BLaER1 (cell line): ENCODE measurements around the gene NOL12.
A peak's percentile ranks its signal among the peaks of the same experiment; 100 is the strongest.

Source experiments
- H3K27ac ChIP-seq: shearing (Covaris generic); formaldehyde crosslinking; 2 replicates; pipeline ENCODE4 v1.8.1; 2022
- H3K27me3 ChIP-seq: shearing (Covaris generic); formaldehyde crosslinking; 2 replicates; pipeline ENCODE4 v1.8.1; 2022
- H3K36me3 ChIP-seq: shearing (Covaris generic); formaldehyde crosslinking; 2 replicates; pipeline ENCODE4 v1.8.1; 2022
- H3K4me1 ChIP-seq: shearing (Covaris generic); formaldehyde crosslinking; 2 replicates; pipeline ENCODE4 v1.8.1; 2022
- H3K4me2 ChIP-seq: shearing (Covaris generic); formaldehyde crosslinking; 2 replicates; pipeline ENCODE4 v1.8.1; 2022
- H3K4me3 ChIP-seq: shearing (Covaris generic); formaldehyde crosslinking; 2 replicates; pipeline ENCODE4 v1.8.1; 2022
- H3K9ac ChIP-seq: shearing (Covaris generic); formaldehyde crosslinking; 2 replicates; pipeline ENCODE4 v1.8.1; 2022
- H3K9me3 ChIP-seq: shearing (Covaris generic); formaldehyde crosslinking; 2 replicates; pipeline ENCODE4 v1.8.1; 2022
- H4K20me1 ChIP-seq: shearing (Covaris generic); formaldehyde crosslinking; 2 replicates; pipeline ENCODE4 v1.8.1; 2022
- Cebpa-rat ChIP-seq: shearing (Covaris generic); IDR thresholded peaks from 2 replicates; pipeline ENCODE4 v1.8.1; 2022

Gene NOL12

GRCh38 chr22:37669586-37669985 lies 16.6 kb upstream of the NOL12 start:
- H3K9ac ChIP-seq, result no peak overlapping the region
- H3K36me3 ChIP-seq, result peaks cover 47% of the 10 kb centered on the region
- peaks cover 44% of the 10 kb centered on the region for H3K4me1 ChIP-seq
- H4K20me1 ChIP-seq, result peaks cover 40% of the 10 kb centered on the region
- TF ChIP-seq Cebpa-rat, result no peak
- no peak overlapping the region for H3K27ac ChIP-seq
- H3K9me3 ChIP-seq, result no peaks in the 10 kb centered on the region
- H3K4me2 ChIP-seq, result no peak overlapping the region
- H3K27me3 ChIP-seq, result no peaks in the 10 kb centered on the region
- no peak overlapping the region for H3K4me3 ChIP-seq

- Histone ChIP-seq H3K9ac (0 out of 2 replicates have a peak overlapping the region, but pooled peaks have one; percentile 15), H3K9me3 (no peaks in the 10 kb centered on the region), H4K20me1 (peaks cover 12% of the 10 kb centered on the region; the same call in 1 of the 2 replicates), H3K4me3 (no peak overlapping the region), H3K4me1 (peaks cover 68% of the 10 kb centered on the region), H3K27ac (peak overlapping the region; percentile 65), H3K27me3 (no peaks in the 10 kb centered on the region), H3K36me3 (peaks cover 19% of the 10 kb centered on the region), H3K4me2 (peak overlapping the region; percentile 78)
- no peak for TF ChIP-seq Cebpa-rat
Measured at GRCh38 chr22:37672206-37672919, 13.8 kb upstream of the NOL12 start.

GRCh38 chr22:37672920-37673455 lies 13.2 kb upstream of the NOL12 start:
- no peak overlapping the region for H3K4me3 ChIP-seq
- H3K4me1 ChIP-seq, result peaks cover 74% of the 10 kb centered on the region
- 0 out of 2 replicates have a peak, but pooled peaks cover 6% of the 10 kb centered on the region for H4K20me1 ChIP-seq
- H3K9ac ChIP-seq, result 0 out of 2 replicates have a peak overlapping the region, but pooled peaks have one; percentile 15
- H3K36me3 ChIP-seq, result peaks cover 13% of the 10 kb centered on the region
- H3K27me3 ChIP-seq, result no peaks in the 10 kb centered on the region
- no peaks in the 10 kb centered on the region for H3K9me3 ChIP-seq
- peak overlapping the region; percentile 78 for H3K4me2 ChIP-seq
- peak overlapping the region; percentile 65 for H3K27ac ChIP-seq
- TF ChIP-seq Cebpa-rat, result no peak

- Histone ChIP-seq H3K27ac (peak overlapping the region; percentile 79), H3K36me3 (0 out of 2 replicates have a peak, but pooled peaks cover 3% of the 10 kb centered on the region), H3K9me3 (no peaks in the 10 kb centered on the region), H3K27me3 (no peaks in the 10 kb centered on the region), H3K4me3 (no peak overlapping the region), H3K9ac (0 out of 2 replicates have a peak overlapping the region, but pooled peaks have one; percentile 65), H3K4me2 (peak overlapping the region; percentile 86), H4K20me1 (no peaks in the 10 kb centered on the region), H3K4me1 (peaks cover 79% of the 10 kb centered on the region)
- TF ChIP-seq Cebpa-rat, result no peak
Measured at GRCh38 chr22:37674248-37674647, 11.9 kb upstream of the NOL12 start.

- Histone ChIP-seq H3K9ac (peak within 1 kb of the TSS; percentile 68), H3K36me3 (0 out of 2 replicates have a peak, but pooled peaks cover 3% of the 10 kb centered on the region), H3K4me3 (peak within 1 kb of the TSS; percentile 66), H3K27me3 (no peaks in the 10 kb centered on the region), H3K27ac (peak within 1 kb of the TSS; percentile 81), H3K9me3 (no peaks in the 10 kb centered on the region), H3K4me2 (peak within 1 kb of the TSS; percentile 86), H3K4me1 (peaks cover 73% of the 10 kb centered on the region), H4K20me1 (no peaks in the 10 kb centered on the region)
- no peak for TF ChIP-seq Cebpa-rat
Measured at GRCh38 chr22:37674951-37675929, 10.9 kb upstream of the NOL12 start, which contains the start of gene LGALS1. TSS of gene LGALS1 (plus strand) at chr22:37675636. CDS start at chr22:37675703, 67 bp downstream.

GRCh38 chr22:37675930-37676735 lies 10.0 kb upstream of the NOL12 start:
- no peaks in the 10 kb centered on the region for H3K36me3 ChIP-seq
- peak overlapping the region; percentile 66 for H3K4me3 ChIP-seq
- H3K4me1 ChIP-seq, result peaks cover 75% of the 10 kb centered on the region
- peak overlapping the region; percentile 86 for H3K4me2 ChIP-seq
- H4K20me1 ChIP-seq, result no peaks in the 10 kb centered on the region
- no peaks in the 10 kb centered on the region for H3K9me3 ChIP-seq
- H3K27me3 ChIP-seq, result no peaks in the 10 kb centered on the region
- H3K9ac ChIP-seq, result peak overlapping the region; percentile 68
- peak overlapping the region; percentile 81 for H3K27ac ChIP-seq
- no peak for TF ChIP-seq Cebpa-rat

GRCh38 chr22:37676736-37677492 lies 9.2 kb upstream of the NOL12 start:
- H4K20me1 ChIP-seq, result no peaks in the 10 kb centered on the region
- peaks cover 75% of the 10 kb centered on the region for H3K4me1 ChIP-seq
- H3K27me3 ChIP-seq, result no peaks in the 10 kb centered on the region
- no peak for TF ChIP-seq Cebpa-rat
- H3K36me3 ChIP-seq, result no peaks in the 10 kb centered on the region
- peak overlapping the region; percentile 86 for H3K4me2 ChIP-seq
- no peaks in the 10 kb centered on the region for H3K9me3 ChIP-seq
- peak overlapping the region; percentile 66 for H3K4me3 ChIP-seq
- peak overlapping the region; percentile 81 for H3K27ac ChIP-seq
- peak overlapping the region; percentile 68 for H3K9ac ChIP-seq

GRCh38 chr22:37677493-37677974 lies 8.6 kb upstream of the NOL12 start:
- H3K4me2 ChIP-seq, result peak overlapping the region; percentile 86
- H4K20me1 ChIP-seq, result no peaks in the 10 kb centered on the region
- no peak for TF ChIP-seq Cebpa-rat
- peak overlapping the region; percentile 66 for H3K4me3 ChIP-seq
- H3K27ac ChIP-seq, result peak overlapping the region; percentile 10; the same call in 1 of the 2 replicates
- no peaks in the 10 kb centered on the region for H3K27me3 ChIP-seq
- no peaks in the 10 kb centered on the region for H3K9me3 ChIP-seq
- peaks cover 69% of the 10 kb centered on the region for H3K4me1 ChIP-seq
- H3K36me3 ChIP-seq, result no peaks in the 10 kb centered on the region
- H3K9ac ChIP-seq, result no peak overlapping the region
